ENCODE results near the gene CABLES1.

The CABLES1 gene

GRCh38 chr18:23194997-23195957 lies 60.0 kb downstream of the CABLES1 start:
- no peak for DNase-seq (ENCODE audit: low read depth)

GRCh38 chr18:23196119-23197007 lies 61.1 kb downstream of the CABLES1 start:
- no peak for DNase-seq (ENCODE audit: low read depth)

GRCh38 chr18:23198217-23198845 lies 63.0 kb downstream of the CABLES1 start:
- no peak for DNase-seq (ENCODE audit: low read depth)

GRCh38 chr18:23200756-23201155 lies 65.5 kb downstream of the CABLES1 start:
- no peak for DNase-seq (ENCODE audit: low read depth)

GRCh38 chr18:23201741-23202140 lies 66.5 kb downstream of the CABLES1 start:
- DNase-seq (ENCODE audit: low read depth), result no peak

GRCh38 chr18:23203891-23204432 lies 68.7 kb downstream of the CABLES1 start:
- no peak for DNase-seq (ENCODE audit: low read depth)

GRCh38 chr18:23204589-23205235 lies 69.4 kb downstream of the CABLES1 start:
- DNase-seq (ENCODE audit: low read depth), result no peak

- no peak for DNase-seq (ENCODE audit: low read depth)
Observed at GRCh38 chr18:23205980-23206379, 70.7 kb downstream of the CABLES1 start.

- DNase-seq (ENCODE audit: low read depth), result no peak
Observed at GRCh38 chr18:23207191-23207955, 72.1 kb downstream of the CABLES1 start.

GRCh38 chr18:23207994-23208393 lies 72.7 kb downstream of the CABLES1 start:
- DNase-seq (ENCODE audit: low read depth), result no peak

- DNase-seq (ENCODE audit: low read depth), result no peak
Observed at GRCh38 chr18:23208600-23208999, 73.3 kb downstream of the CABLES1 start.

- no peak for DNase-seq (ENCODE audit: low read depth)
Observed at GRCh38 chr18:23209031-23209430, 73.7 kb downstream of the CABLES1 start.

GRCh38 chr18:23209796-23210195 lies 74.5 kb downstream of the CABLES1 start:
- DNase-seq (ENCODE audit: low read depth), result no peak

- no peak for DNase-seq (ENCODE audit: low read depth)
Observed at GRCh38 chr18:23210526-23210925, 75.2 kb downstream of the CABLES1 start.

- DNase-seq (ENCODE audit: low read depth), result no peak
Observed at GRCh38 chr18:23211146-23211545, 75.9 kb downstream of the CABLES1 start.

GRCh38 chr18:23212161-23212560 lies 76.9 kb downstream of the CABLES1 start:
- no peak for DNase-seq (ENCODE audit: low read depth)

- no peak for DNase-seq (ENCODE audit: low read depth)
Observed at GRCh38 chr18:23213200-23213599, 77.9 kb downstream of the CABLES1 start.

- no peak for DNase-seq (ENCODE audit: low read depth)
Observed at GRCh38 chr18:23217781-23218180, 82.5 kb downstream of the CABLES1 start.

GRCh38 chr18:23220355-23220754 lies 85.1 kb downstream of the CABLES1 start:
- DNase-seq (ENCODE audit: low read depth), result no peak

- DNase-seq (ENCODE audit: low read depth), result no peak
Observed at GRCh38 chr18:23223641-23224040, 88.4 kb downstream of the CABLES1 start.

GRCh38 chr18:23225503-23225902 lies 90.2 kb downstream of the CABLES1 start:
- DNase-seq (ENCODE audit: low read depth), result no peak
